Gastrocnemius medialis (tissue), 4 donors: ENCODE measurements around the gene LAMC3.

Source experiments
- POLR2A ChIP-seq, 2 donors: fragments of 450-650 bp; IDR thresholded peaks; one replicate each; pipeline ENCODE4 v1.6.1; 2017; ENCODE audit warnings: antibody characterized with exemption in 2 of 2, mild to moderate bottlenecking in 2 of 2, moderate library complexity in 2 of 2
- TF ChIP-seq, protein P1 (sequence below), 5 experiments: fragments of 450-650 bp in 3 of 5; fragments of 200-600 bp in 2 of 5; sonication (generic) in 2 of 5; IDR thresholded peaks in 4 of 5; conservative IDR thresholded peaks in 1 of 5; 1 replicate in 4 of 5; 2 replicates in 1 of 5; pipeline ENCODE4 v1.5.1; 2016 to 2019; ENCODE audit warnings: antibody characterized with exemption in 5 of 5, mild to moderate bottlenecking in 3 of 5, moderate library complexity in 3 of 5

DNA sequence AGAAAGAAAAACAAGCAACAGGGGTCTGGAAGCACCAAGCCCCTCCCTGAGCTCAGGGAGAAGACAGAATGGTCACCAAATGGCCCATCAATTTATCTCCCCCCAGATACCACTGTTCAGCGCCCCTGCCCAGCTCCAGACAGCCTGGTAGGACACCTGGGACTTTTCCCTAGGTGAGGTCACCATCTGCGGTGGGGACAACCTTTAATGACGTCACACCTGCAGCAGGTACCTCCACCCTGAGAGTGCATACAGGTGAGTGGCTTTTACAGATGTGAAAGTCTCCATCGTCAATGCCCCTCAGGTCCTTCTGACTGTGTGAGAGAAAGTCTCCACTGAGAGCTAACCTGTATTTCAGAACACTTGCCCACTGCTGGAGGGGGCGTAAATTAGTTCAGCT, 34.3 kb upstream of the LAMC3 start:
- no peak for TF ChIP-seq POLR2A (IDR thresholded peaks at IDR 0.05)
- TF ChIP-seq, protein P1, sequence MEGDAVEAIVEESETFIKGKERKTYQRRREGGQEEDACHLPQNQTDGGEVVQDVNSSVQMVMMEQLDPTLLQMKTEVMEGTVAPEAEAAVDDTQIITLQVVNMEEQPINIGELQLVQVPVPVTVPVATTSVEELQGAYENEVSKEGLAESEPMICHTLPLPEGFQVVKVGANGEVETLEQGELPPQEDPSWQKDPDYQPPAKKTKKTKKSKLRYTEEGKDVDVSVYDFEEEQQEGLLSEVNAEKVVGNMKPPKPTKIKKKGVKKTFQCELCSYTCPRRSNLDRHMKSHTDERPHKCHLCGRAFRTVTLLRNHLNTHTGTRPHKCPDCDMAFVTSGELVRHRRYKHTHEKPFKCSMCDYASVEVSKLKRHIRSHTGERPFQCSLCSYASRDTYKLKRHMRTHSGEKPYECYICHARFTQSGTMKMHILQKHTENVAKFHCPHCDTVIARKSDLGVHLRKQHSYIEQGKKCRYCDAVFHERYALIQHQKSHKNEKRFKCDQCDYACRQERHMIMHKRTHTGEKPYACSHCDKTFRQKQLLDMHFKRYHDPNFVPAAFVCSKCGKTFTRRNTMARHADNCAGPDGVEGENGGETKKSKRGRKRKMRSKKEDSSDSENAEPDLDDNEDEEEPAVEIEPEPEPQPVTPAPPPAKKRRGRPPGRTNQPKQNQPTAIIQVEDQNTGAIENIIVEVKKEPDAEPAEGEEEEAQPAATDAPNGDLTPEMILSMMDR (IDR thresholded peaks at IDR 0.05 in 4 of 5, conservative IDR thresholded peaks at IDR 0.05 in 1 of 5) = no peak
